Measurements from ENCODE around the gene BECN2. TPM values are rescaled to one million over a fixed set of nuclear protein-coding genes. Genes with fewer than 3 reads are reported as not detected.

BECN2 gene
- total RNA-seq, 2 donors from 2014 or later, result not detected

DNA sequence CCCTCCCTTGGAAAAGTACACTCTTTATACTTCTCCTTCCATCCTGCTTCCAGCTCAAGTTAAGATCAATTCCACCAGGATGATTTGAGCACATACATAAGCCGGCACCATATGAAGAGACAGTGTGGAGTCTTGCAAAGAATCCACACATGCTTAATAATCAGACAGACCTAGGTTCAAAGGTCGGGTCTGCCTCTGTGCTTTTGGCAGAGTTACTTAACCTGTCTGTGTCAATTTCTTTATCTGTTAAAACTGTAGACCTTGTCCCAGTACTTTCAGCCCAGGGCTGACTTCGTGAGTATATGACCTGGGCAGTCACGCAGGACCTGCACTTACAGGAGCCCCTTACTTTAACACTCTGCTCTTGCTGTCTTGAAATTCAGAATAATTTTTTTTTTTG is 30.2 kb upstream of the BECN2 start:
- H3K9ac ChIP-seq (ENCODE audit: extremely low read depth, low read length, poor library complexity, severe bottlenecking), result no peak overlapping the region
- Mint-ChIP-seq H3K9me3 (no peaks in the 10 kb centered on the region), H3K4me3 (no peak overlapping the region), H3K4me1 (no peaks in the 10 kb centered on the region), H3K27me3 (ENCODE audit: insufficient read depth) (no peaks in the 10 kb centered on the region), H3K36me3 (ENCODE audit: low read depth) (no peaks in the 10 kb centered on the region), H3K27ac (no peak overlapping the region)
- no peak overlapping the region for H3K4me3 ChIP-seq (ENCODE audit: low read length)
- H3K27me3 ChIP-seq (ENCODE audit: control insufficient read depth, insufficient read depth, low read length, poor library complexity, severe bottlenecking), result no peaks in the 10 kb centered on the region
- DNase-seq, result no peak
- H3K27ac ChIP-seq (ENCODE audit: low read depth, low read length), result no peak overlapping the region
- no peaks in the 10 kb centered on the region for H3K4me1 ChIP-seq (ENCODE audit: control insufficient read depth, insufficient read depth, low read length)
- no peaks in the 10 kb centered on the region for H3K36me3 ChIP-seq (ENCODE audit: control insufficient read depth, insufficient read depth, low read length)
- 63 to 65% methylated on average over 3 to 4 of the region's 4 CpGs for WGBS, 2 experiments (ENCODE audit: insufficient coverage in 1 of 2, insufficient read length in 1 of 2)
- H3K9me3 ChIP-seq (ENCODE audit: control insufficient read depth, low read length), result no peaks in the 10 kb centered on the region
- TF ChIP-seq, protein P1, sequence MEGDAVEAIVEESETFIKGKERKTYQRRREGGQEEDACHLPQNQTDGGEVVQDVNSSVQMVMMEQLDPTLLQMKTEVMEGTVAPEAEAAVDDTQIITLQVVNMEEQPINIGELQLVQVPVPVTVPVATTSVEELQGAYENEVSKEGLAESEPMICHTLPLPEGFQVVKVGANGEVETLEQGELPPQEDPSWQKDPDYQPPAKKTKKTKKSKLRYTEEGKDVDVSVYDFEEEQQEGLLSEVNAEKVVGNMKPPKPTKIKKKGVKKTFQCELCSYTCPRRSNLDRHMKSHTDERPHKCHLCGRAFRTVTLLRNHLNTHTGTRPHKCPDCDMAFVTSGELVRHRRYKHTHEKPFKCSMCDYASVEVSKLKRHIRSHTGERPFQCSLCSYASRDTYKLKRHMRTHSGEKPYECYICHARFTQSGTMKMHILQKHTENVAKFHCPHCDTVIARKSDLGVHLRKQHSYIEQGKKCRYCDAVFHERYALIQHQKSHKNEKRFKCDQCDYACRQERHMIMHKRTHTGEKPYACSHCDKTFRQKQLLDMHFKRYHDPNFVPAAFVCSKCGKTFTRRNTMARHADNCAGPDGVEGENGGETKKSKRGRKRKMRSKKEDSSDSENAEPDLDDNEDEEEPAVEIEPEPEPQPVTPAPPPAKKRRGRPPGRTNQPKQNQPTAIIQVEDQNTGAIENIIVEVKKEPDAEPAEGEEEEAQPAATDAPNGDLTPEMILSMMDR (conservative IDR thresholded peaks at IDR 0.05), result no peak

DNA sequence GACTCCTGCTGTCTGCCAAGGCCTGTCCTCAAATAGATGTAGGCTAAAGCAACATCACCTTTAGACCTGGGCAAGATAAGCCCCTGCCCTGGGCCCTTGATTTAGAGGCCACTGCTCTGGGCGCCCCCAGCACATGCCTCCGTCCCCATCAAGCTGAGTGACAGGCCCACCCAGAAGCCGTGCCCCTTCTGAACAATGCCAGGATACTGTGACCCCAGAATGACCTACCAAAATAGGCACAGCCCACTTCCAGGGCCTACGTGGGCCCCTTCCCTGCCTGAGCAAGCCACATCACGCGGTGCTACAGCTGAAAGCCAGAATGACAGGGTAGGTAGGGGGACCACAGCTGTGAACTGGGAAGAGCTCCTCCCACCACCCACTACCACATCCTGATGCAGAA is 24.7 kb upstream of the BECN2 start:
- TF ChIP-seq, protein P1 (conservative IDR thresholded peaks at IDR 0.05), result no peak
- no peaks in the 10 kb centered on the region for H3K9me3 ChIP-seq (ENCODE audit: control insufficient read depth, low read length)
- Mint-ChIP-seq H3K9me3 (peaks cover 1% of the 10 kb centered on the region), H3K36me3 (ENCODE audit: low read depth) (no peaks in the 10 kb centered on the region), H3K27me3 (ENCODE audit: insufficient read depth) (no peaks in the 10 kb centered on the region), H3K27ac (no peak overlapping the region), H3K4me1 (peaks cover 8% of the 10 kb centered on the region), H3K4me3 (no peak overlapping the region)
- H3K9ac ChIP-seq (ENCODE audit: extremely low read depth, low read length, poor library complexity, severe bottlenecking), result no peak overlapping the region
- no peaks in the 10 kb centered on the region for H3K27me3 ChIP-seq (ENCODE audit: control insufficient read depth, insufficient read depth, low read length, poor library complexity, severe bottlenecking)
- WGBS, 2 experiments (ENCODE audit: insufficient coverage in 1 of 2, insufficient read length in 1 of 2), result 66 to 83% methylated on average over 3 to 5 of the region's 6 CpGs
- no peak overlapping the region for H3K4me3 ChIP-seq (ENCODE audit: low read length)
- no peaks in the 10 kb centered on the region for H3K36me3 ChIP-seq (ENCODE audit: control insufficient read depth, insufficient read depth, low read length)
- H3K27ac ChIP-seq (ENCODE audit: low read depth, low read length), result no peak overlapping the region
- no peak for DNase-seq
- no peaks in the 10 kb centered on the region for H3K4me1 ChIP-seq (ENCODE audit: control insufficient read depth, insufficient read depth, low read length)

DNA sequence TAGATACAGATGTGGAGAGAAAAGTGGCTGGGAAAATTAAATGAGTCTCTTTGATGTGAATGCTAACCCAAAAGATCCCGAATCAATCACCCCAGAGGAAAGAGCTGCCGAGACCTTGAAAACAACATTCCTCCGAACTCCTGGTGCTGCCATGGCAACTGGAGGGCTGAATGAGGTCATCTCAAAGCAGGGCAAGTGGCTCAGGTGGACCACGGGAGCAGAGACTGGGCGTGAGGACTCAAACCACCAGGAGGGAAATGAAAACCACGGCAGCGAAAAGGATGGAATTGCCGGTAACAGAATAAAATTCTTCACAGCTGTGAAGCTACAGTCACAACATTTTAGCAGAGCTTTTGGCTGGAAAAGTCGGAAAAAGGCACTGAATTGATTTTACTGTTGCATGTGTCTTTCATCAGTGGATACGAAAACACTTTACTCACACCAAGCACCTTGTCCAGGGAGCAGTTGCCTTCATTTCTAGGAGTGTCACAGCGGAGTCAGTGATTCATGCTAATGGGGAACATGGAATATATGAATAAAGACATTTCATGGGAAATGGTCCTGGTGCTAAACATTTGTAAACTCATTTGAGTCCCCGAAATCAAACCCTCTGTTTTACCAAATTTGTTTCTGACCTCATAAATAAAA is 23.2 kb upstream of the BECN2 start:
- Mint-ChIP-seq H3K4me1 (peaks cover 8% of the 10 kb centered on the region), H3K27ac (peak overlapping the region; percentile 40), H3K9me3 (peaks cover 15% of the 10 kb centered on the region), H3K27me3 (ENCODE audit: insufficient read depth) (no peaks in the 10 kb centered on the region), H3K36me3 (ENCODE audit: low read depth) (no peaks in the 10 kb centered on the region), H3K4me3 (no peak overlapping the region)
- Histone ChIP-seq H3K4me3 (ENCODE audit: low read length) (no peak overlapping the region), H3K9me3 (ENCODE audit: control insufficient read depth, low read length) (peaks cover 12% of the 10 kb centered on the region), H3K27ac (ENCODE audit: low read depth, low read length) (peak overlapping the region; percentile 61), H3K27me3 (ENCODE audit: control insufficient read depth, insufficient read depth, low read length, poor library complexity, severe bottlenecking) (no peaks in the 10 kb centered on the region), H3K36me3 (ENCODE audit: control insufficient read depth, insufficient read depth, low read length) (no peaks in the 10 kb centered on the region), H3K9ac (ENCODE audit: extremely low read depth, low read length, poor library complexity, severe bottlenecking) (no peak overlapping the region), H3K4me1 (ENCODE audit: control insufficient read depth, insufficient read depth, low read length) (no peaks in the 10 kb centered on the region)
- 72 to 82% methylated on average over 9 to 12 of the region's 12 CpGs for WGBS, 2 experiments (ENCODE audit: insufficient coverage in 1 of 2, insufficient read length in 1 of 2)
- TF ChIP-seq, protein P1 (conservative IDR thresholded peaks at IDR 0.05), result no peak
- DNase-seq, result peak; percentile 85

All from endodermal cell (in vitro differentiated cells).